Measurements from ENCODE around the gene LRIT3.

LRIT3 gene, protein sequence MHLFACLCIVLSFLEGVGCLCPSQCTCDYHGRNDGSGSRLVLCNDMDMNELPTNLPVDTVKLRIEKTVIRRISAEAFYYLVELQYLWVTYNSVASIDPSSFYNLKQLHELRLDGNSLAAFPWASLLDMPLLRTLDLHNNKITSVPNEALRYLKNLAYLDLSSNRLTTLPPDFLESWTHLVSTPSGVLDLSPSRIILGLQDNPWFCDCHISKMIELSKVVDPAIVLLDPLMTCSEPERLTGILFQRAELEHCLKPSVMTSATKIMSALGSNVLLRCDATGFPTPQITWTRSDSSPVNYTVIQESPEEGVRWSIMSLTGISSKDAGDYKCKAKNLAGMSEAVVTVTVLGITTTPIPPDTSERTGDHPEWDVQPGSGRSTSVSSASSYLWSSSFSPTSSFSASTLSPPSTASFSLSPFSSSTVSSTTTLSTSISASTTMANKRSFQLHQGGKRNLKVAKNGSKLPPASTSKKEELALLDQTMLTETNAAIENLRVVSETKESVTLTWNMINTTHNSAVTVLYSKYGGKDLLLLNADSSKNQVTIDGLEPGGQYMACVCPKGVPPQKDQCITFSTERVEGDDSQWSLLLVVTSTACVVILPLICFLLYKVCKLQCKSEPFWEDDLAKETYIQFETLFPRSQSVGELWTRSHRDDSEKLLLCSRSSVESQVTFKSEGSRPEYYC

DNA sequence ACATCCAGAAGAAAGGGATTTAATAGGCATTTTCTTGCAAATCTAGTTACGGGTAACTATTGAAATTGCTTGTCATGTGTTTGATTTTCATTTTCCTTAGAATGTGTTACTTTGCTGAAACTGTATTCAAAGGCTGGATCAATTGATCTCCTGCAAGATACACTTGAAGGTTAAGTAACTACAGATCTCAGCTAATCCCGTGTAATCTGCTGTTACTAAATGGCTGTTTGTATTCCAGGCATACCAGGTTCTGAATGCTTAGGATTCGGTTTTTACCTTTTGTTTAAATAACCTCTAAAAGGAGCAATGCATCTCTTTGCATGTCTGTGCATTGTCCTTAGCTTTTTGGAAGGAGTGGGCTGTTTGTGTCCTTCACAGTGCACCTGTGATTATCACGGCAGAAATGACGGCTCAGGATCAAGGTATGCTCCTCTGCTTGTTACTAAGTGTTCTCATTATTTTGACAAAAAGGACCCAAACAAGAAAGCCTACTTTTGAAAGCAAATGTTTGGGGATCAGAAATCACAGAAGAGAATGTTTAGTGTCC is at the start of gene LRIT3:
Gene LRIT3 (plus strand): TSS at position 212 of the 547 bp plus-strand sequence. CDS start 95 bp downstream, at position 307.
- peaks cover 4% of the 10 kb centered on the region for H3K4me1 Mint-ChIP-seq
- no peaks in the 10 kb centered on the region for H3K9me3 Mint-ChIP-seq
- no peak within 1 kb of the TSS for H3K27ac Mint-ChIP-seq
- H3K27me3 Mint-ChIP-seq, result no peaks in the 10 kb centered on the region
- H3K36me3 Mint-ChIP-seq, result peaks cover 2% of the 10 kb centered on the region
- H3K4me3 Mint-ChIP-seq, result no peak within 1 kb of the TSS

DNA sequence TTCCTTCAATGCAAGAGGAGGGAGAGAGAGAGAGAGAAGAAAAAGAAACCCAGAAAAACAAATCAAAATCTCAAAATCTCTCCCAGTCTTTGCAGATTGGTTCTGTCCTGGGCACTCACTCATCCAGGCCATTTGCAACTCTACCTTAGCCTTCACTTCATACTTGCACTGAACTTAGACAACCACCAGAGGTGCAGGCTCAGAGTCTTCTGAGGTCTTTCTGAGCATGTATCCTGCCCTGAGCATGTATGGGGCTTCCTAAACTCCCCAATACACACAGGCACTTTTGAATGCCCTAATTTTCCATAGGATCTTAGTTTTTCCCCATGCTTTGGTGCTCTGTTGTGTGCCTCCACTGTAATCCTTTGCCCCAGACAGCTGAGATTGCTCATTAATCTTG is 49.0 kb upstream of the LRIT3 start:
- peaks cover 12% of the 10 kb centered on the region for H3K9me3 Mint-ChIP-seq
- H3K4me1 Mint-ChIP-seq, result no peaks in the 10 kb centered on the region
- H3K36me3 Mint-ChIP-seq, result peaks cover 7% of the 10 kb centered on the region
- H3K4me3 Mint-ChIP-seq, result no peak overlapping the region
- H3K27ac Mint-ChIP-seq, result no peak overlapping the region
- peaks cover 3% of the 10 kb centered on the region for H3K27me3 Mint-ChIP-seq

DNA sequence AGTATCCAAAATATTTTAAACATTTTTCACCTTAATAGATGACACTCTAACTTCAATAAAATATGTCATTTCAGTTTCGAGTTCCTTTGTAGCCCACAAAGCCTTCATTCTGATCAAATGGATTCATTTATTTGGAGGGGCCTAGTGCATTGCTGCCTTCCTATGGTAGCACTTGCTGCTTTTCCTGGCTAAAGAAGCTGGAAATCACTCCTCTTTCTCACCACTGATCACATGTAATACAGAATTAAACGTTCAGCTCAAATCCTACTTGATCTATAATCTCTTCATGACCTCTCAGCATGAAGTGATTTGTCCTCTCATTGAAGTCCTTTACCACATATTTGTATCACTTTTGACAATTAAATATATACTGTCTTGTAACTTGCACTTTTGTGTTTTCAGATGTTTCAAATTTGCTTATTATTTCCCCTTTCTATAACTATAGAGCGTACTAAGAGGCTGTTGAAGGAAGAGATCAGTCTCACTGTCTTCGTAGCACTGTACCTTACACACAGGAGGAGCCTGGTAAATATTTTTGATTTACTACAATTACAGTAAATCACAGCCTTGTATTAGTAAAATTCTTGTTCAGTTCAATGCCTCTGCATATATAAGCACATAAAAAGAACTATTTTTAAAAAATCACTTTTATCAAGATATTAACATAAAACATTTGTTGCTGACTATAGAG is 46.7 kb upstream of the LRIT3 start:
- H3K4me1 Mint-ChIP-seq, result no peaks in the 10 kb centered on the region
- peaks cover 3% of the 10 kb centered on the region for H3K27me3 Mint-ChIP-seq
- no peak overlapping the region for H3K27ac Mint-ChIP-seq
- no peaks in the 10 kb centered on the region for H3K36me3 Mint-ChIP-seq
- no peaks in the 10 kb centered on the region for H3K9me3 Mint-ChIP-seq
- H3K4me3 Mint-ChIP-seq, result no peak overlapping the region

DNA sequence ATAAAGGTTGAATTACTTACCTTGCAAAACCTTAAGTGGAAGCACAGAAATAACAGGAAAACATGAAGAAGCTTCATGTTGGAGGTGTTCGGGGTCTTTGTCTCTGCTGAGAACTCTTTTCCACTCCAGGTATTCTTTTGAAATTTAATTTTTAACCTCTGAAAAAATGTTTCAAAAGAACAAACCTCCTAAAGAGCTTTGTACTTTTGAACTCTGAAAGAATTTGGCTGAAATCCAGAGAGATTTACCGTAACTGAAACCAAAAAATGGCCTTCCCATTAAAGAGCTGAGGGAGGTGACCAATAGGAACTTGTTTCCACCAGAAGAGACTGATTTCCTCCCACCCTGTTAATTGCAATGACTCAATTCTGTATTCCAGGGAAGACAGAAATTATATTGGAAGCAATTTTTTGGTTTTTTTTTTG is 46.0 kb upstream of the LRIT3 start, which contains the start of gene CFI:
Gene CFI (minus strand): TSS at position 105 of the 425 bp plus-strand sequence. CDS start 28 bp downstream, at position 77.
- no peak within 1 kb of the TSS for H3K27ac Mint-ChIP-seq
- no peaks in the 10 kb centered on the region for H3K4me1 Mint-ChIP-seq
- no peaks in the 10 kb centered on the region for H3K9me3 Mint-ChIP-seq
- peaks cover 3% of the 10 kb centered on the region for H3K27me3 Mint-ChIP-seq
- H3K4me3 Mint-ChIP-seq, result no peak within 1 kb of the TSS
- no peaks in the 10 kb centered on the region for H3K36me3 Mint-ChIP-seq

DNA sequence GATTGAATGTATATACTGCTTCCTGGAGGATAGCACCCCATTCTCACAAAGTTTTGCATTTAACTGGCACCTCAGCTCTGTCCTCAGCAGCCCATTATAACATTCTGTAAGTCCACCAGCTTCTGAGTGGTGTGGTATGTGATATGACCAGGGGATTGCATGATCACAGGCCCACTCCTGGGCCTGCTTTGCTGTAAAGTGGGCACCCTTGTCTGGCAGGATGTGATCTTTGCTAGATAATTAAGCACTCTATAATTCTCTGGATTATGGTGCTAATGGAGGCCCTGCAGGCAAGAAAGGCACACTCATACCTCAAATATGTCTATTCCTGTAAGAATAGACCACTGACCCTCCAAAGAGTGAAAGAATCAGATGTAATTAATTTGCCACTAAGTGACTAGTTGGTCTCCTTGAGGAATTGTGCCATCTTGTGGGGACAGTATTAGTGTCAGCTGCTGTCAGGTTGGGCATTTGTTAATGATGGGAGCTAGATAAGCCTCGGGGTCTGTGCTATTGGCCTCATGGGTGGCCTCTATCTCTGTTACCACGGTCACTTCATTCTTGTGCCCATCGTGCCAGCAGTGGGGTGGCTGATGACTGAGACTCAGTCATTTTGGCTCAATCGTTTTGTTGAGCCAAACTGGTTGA is 43.9 kb upstream of the LRIT3 start:
- Mint-ChIP-seq H3K27ac (no peak overlapping the region), H3K4me1 (no peaks in the 10 kb centered on the region), H3K9me3 (no peaks in the 10 kb centered on the region), H3K4me3 (no peak overlapping the region), H3K27me3 (peaks cover 7% of the 10 kb centered on the region), H3K36me3 (no peaks in the 10 kb centered on the region)

DNA sequence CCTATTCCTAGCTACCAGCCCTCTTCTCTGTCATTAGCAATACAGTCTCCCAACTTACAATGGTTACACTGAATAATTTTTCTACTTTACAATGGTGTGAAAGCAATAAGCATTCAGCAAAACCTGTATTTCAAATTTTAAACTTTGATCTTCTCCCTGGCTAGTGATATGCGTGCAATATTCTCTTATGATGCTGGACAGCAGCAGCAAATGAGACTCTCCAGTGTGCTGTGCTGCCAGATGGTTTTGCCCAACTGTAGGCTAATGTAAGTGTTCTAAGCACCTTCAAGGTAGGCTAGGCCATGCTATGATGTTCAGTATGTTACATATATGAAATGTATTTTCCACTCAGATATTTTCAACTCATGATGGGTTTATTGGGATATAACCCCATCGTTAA is 38.3 kb upstream of the LRIT3 start:
- H3K4me3 Mint-ChIP-seq, result no peak overlapping the region
- H3K27ac Mint-ChIP-seq, result no peak overlapping the region
- H3K4me1 Mint-ChIP-seq, result peaks cover 2% of the 10 kb centered on the region
- no peaks in the 10 kb centered on the region for H3K36me3 Mint-ChIP-seq
- H3K9me3 Mint-ChIP-seq, result no peaks in the 10 kb centered on the region
- peaks cover 7% of the 10 kb centered on the region for H3K27me3 Mint-ChIP-seq

DNA sequence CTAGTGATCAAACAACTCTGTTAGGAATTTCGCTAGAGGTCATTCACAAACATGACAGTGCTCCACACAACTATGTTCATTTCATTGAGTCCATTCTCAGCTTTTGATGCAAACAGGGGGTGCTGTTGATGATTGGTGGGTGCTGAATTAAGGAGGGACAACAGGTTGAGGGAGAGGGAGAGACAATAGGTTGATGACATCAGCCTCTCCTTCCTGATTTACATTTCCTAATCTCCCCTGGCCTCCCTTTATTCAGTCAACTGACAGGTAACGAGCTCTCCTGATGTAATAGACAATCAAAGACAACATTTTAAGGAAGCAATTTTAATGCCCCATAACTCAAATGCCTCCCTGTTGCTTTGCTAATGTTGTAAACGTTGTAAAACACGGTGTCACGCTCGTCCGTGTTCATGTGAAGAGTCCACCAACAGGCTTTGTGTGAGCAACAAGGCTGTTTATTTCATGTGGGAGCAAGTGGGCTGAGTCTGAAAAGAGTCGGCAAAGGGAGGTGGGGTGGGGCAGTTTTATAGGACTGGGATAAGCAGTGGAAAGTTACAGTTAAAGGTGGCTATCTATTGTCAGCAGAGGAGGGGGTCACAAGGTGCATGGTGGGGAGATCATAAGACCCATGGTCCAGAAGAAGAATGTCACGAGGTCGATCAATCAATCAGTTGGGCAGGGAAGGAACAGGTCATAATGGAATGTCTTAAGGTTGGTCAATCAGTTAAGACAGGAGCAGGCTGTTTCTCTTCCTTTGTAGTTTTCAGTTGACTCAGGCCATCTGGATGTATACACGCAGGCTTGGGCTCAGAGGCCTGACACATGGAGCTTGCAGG is 37.1 kb upstream of the LRIT3 start:
- peaks cover 6% of the 10 kb centered on the region for H3K4me1 Mint-ChIP-seq
- H3K27me3 Mint-ChIP-seq, result peaks cover 5% of the 10 kb centered on the region
- no peak overlapping the region for H3K27ac Mint-ChIP-seq
- H3K9me3 Mint-ChIP-seq, result no peaks in the 10 kb centered on the region
- H3K36me3 Mint-ChIP-seq, result peaks cover 4% of the 10 kb centered on the region
- no peak overlapping the region for H3K4me3 Mint-ChIP-seq

DNA sequence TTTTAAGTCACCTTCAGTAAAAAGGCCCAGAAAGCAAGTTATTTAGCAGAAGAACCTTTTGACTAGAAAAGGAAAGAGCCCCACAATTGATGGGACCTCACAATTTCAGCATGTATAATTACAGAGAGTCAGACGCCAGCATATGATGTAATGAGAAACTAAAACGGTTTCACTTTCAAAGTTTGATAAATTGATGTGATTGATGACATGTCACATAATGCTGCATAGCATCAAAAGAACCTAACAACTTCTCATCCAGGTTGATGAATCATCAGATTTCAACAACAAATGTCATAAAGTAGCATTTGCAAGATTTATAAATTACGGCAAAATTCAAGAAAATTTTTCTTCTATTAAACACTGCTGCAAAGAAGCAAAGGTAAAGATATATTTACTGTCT is 36.2 kb upstream of the LRIT3 start:
- H3K27me3 Mint-ChIP-seq, result peaks cover 4% of the 10 kb centered on the region
- peaks cover 9% of the 10 kb centered on the region for H3K36me3 Mint-ChIP-seq
- no peaks in the 10 kb centered on the region for H3K9me3 Mint-ChIP-seq
- H3K4me3 Mint-ChIP-seq, result no peak overlapping the region
- H3K4me1 Mint-ChIP-seq, result peaks cover 16% of the 10 kb centered on the region
- no peak overlapping the region for H3K27ac Mint-ChIP-seq

DNA sequence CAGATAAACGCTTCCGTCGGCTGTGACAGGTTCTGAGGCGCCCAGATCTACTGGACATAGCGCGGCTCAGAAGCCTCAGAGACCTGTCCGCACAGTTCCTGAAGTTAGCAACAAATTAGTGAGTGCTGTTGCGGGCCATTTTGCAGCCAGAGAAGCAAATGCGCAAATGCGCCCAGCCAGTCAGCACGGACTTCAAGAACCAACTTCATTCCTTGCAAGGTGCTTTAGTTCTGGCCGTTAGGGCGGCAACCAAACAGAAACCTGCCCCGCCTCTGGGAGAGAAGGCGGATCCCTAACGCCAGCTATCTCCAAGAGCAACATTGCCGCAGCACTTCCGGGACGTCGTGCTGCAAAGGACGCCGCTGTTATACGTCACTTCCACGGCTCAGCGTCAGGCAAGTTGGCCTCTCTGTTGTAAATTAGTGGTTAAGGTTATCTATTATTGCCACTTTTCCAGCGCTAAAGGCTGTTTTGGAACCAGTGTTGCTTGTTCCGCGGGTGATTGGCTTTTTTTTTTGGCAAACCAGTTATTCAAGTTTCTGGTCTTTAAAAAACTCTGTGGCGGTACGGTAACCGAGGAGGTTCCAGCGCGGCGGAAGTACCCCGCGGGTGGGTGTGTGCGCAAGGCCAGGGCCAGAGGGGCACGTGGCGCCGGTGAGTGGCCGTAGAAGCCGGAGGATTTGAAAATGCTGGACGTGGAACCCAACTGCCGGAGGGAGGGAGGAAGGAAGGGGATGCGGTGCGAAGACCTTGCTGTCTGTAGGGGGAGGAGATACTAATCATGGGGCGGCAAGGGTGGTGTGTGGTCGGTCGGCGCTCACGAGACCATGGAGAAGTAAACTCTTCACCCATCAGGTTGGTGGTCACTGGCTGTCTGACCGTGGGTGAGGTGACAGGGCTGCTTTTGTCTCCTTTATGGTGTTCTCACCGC is 32.5 kb upstream of the LRIT3 start, which contains the start of gene GAR1:
Gene GAR1 (plus strand): TSS at position 612 of the 931 bp plus-strand sequence. CDS start 403 bp downstream, outside the sequence.
- Mint-ChIP-seq H3K4me1 (peaks cover 43% of the 10 kb centered on the region), H3K4me3 (peak within 1 kb of the TSS; percentile 94), H3K27ac (peak within 1 kb of the TSS; percentile 97)

DNA sequence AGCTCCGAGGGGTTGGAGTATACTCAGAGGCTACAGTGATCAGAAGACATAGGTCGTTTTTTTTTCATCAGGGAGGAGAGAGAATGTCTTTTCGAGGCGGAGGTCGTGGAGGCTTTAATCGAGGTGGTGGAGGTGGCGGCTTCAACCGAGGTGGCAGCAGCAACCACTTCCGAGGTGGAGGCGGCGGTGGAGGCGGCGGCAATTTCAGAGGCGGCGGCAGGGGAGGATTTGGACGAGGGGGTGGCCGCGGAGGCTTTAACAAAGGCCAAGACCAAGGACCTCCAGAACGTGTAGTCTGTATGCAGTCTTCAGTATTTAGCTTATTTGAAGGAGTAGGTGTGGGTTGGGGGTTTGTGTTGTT is 31.8 kb upstream of the LRIT3 start:
- H3K36me3 Mint-ChIP-seq, result peaks cover 34% of the 10 kb centered on the region
- peak overlapping the region; percentile 97 for H3K27ac Mint-ChIP-seq
- peaks cover 49% of the 10 kb centered on the region for H3K4me1 Mint-ChIP-seq
- no peaks in the 10 kb centered on the region for H3K9me3 Mint-ChIP-seq
- peak overlapping the region; percentile 94 for H3K4me3 Mint-ChIP-seq
- no peaks in the 10 kb centered on the region for H3K27me3 Mint-ChIP-seq

More for the DNA sequence above, 32.5 kb upstream of the LRIT3 start, which contains the start of gene GAR1:
- H3K27me3 Mint-ChIP-seq, result no peaks in the 10 kb centered on the region
- peaks cover 30% of the 10 kb centered on the region for H3K36me3 Mint-ChIP-seq
- H3K9me3 Mint-ChIP-seq, result no peaks in the 10 kb centered on the region

DNA sequence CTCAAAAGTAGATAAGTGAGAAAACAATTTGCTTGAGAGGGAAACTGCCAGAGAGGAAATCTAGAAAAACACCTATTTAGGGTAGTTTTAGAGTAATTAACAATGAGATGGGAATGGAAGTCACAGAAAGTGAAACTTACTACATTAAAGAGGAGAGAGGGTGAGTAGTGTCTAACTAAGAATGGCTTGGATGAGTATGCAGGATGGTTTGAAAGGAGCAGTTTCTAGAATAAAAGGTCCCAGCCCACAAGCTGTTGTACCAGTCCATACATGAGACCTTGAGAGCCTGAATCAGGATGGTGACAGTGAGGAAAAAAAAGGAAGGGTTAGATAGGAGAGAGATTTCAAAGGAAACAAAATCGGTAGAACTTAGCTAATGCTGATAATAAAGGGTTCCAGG is 31.0 kb upstream of the LRIT3 start:
- Mint-ChIP-seq H3K27me3 (no peaks in the 10 kb centered on the region), H3K36me3 (peaks cover 37% of the 10 kb centered on the region), H3K27ac (peak overlapping the region; percentile 97), H3K4me3 (peak overlapping the region; percentile 94), H3K9me3 (no peaks in the 10 kb centered on the region), H3K4me1 (peaks cover 57% of the 10 kb centered on the region)

DNA sequence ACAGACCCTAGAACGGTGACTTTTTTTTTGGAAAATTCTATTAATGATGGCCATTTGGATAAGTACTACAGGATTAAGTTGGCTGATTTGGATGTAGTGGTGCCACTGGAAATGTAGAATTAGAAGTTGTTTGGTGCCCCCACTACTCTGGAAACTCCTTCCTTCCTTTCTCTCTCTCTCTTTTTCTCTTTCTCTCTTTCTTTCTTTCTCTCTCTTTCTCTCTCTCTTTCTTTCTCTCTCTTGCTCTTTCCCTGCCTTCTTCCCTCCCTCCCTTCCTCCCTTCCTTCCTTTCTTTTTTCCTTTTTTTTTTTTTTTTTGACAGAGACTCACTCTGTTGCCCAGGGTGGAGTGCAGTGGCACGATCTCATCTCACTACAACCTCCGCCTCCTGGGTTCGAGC is 29.6 kb upstream of the LRIT3 start:
- Mint-ChIP-seq H3K4me1 (peaks cover 59% of the 10 kb centered on the region), H3K36me3 (peaks cover 39% of the 10 kb centered on the region), H3K9me3 (no peaks in the 10 kb centered on the region), H3K4me3 (peak overlapping the region; percentile 94), H3K27ac (peak overlapping the region; percentile 71), H3K27me3 (no peaks in the 10 kb centered on the region)

DNA sequence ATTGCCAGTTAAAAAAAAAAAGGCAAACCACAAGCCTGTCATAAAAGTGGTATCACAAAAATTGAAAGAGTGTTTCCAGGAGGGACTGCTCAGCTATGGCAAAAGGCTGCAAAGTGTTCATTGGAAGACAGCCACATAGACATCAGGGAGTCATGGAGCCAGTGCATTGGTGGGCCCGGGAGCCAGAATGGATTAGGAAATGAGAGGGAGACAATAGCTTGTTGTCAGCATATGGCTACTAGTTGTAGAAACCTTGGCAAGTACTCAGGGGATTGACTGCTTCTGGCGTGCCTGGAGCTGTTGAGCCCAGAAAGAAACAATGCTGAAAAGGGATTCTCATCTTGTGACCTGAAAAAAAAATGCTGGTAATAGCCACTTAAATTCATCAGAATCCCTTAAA is 27.3 kb upstream of the LRIT3 start:
- Mint-ChIP-seq H3K27ac (peak overlapping the region; percentile 87), H3K36me3 (peaks cover 43% of the 10 kb centered on the region), H3K9me3 (no peaks in the 10 kb centered on the region), H3K4me1 (peaks cover 54% of the 10 kb centered on the region), H3K4me3 (peak overlapping the region; percentile 53), H3K27me3 (no peaks in the 10 kb centered on the region)

All from activated naive CD4-positive, alpha-beta T cell treated with anti-CD3 and anti-CD28 coated beads, Interleukin-2, amount 50 U/mL, for 24 hours (primary cell).